NAMALWA (cell line): ENCODE measurements around the gene HP1BP3.
"Not testable (repeated sequence)": the region's sequence is repeated elsewhere in the genome, so short reads cannot be mapped to it uniquely, and the experiment has no call there.

Experiments used
- DNase-seq: peaks from one replicate; pipeline ENCODE4 v3.0.0-alpha.2; 2015; ENCODE audit warnings: low spot score

HP1BP3 gene

GRCh38 chr1:20787029-20787839 is at the start of gene HP1BP3:
TSS of gene HP1BP3 (minus strand) at chr1:20787307. CDS start at chr1:20780440, 6,867 bp downstream.
- peak; percentile 79 for DNase-seq

- DNase-seq = no peak
These were observed 49.1 kb upstream of the HP1BP3 start for GRCh38 chr1:20836230-20836629.

- DNase-seq = no peak
These were observed 47.7 kb upstream of the HP1BP3 start for GRCh38 chr1:20834780-20835179.

GRCh38 chr1:20834192-20834591 is 47.1 kb upstream of the HP1BP3 start:
- no peak for DNase-seq

- no peak for DNase-seq
These were observed 43.3 kb upstream of the HP1BP3 start for GRCh38 chr1:20830378-20830777.

GRCh38 chr1:20829946-20830345 is 42.8 kb upstream of the HP1BP3 start:
- no peak for DNase-seq

GRCh38 chr1:20829531-20829930 is 42.4 kb upstream of the HP1BP3 start:
- DNase-seq = no peak

GRCh38 chr1:20823845-20824244 is 36.7 kb upstream of the HP1BP3 start:
- no peak for DNase-seq

GRCh38 chr1:20821466-20821865 is 34.4 kb upstream of the HP1BP3 start:
- DNase-seq = no peak

- DNase-seq = no peak
These were observed 32.7 kb upstream of the HP1BP3 start for GRCh38 chr1:20819818-20820217.

- no peak for DNase-seq
These were observed 27.4 kb upstream of the HP1BP3 start for GRCh38 chr1:20814534-20814871.

- DNase-seq = no peak
These were observed 24.8 kb upstream of the HP1BP3 start for GRCh38 chr1:20811916-20812315.

- DNase-seq = no peak
These were observed 6.1 kb upstream of the HP1BP3 start for GRCh38 chr1:20793236-20793635.

- DNase-seq = no peak
These were observed 5.1 kb upstream of the HP1BP3 start for GRCh38 chr1:20792196-20792595.

GRCh38 chr1:20790785-20791184 is 3.7 kb upstream of the HP1BP3 start:
- DNase-seq = no peak

- not testable (repeated sequence) for DNase-seq
These were observed 2.5 kb upstream of the HP1BP3 start for GRCh38 chr1:20789598-20789997.

GRCh38 chr1:20787840-20788795 is 1.0 kb upstream of the HP1BP3 start:
- DNase-seq = no peak

- DNase-seq = peak; percentile 95
These were observed 666 bp downstream of the HP1BP3 start for GRCh38 chr1:20786253-20787028.

- no peak for DNase-seq
These were observed 1.2 kb downstream of the HP1BP3 start for GRCh38 chr1:20785907-20786252.

GRCh38 chr1:20775700-20776099 is 11.4 kb downstream of the HP1BP3 start:
- DNase-seq = no peak

- DNase-seq = no peak
These were observed 15.3 kb downstream of the HP1BP3 start for GRCh38 chr1:20771780-20772179.

- DNase-seq = no peak
These were observed 16.6 kb downstream of the HP1BP3 start for GRCh38 chr1:20770314-20771087.
